Measurements from ENCODE around the gene TBC1D10A. TPM values are rescaled to one million over a fixed set of nuclear protein-coding genes. Genes with fewer than 3 reads are reported as not detected.
A peak's percentile ranks its signal among the peaks of the same experiment; 100 is the strongest.

Gene TBC1D10A
- total RNA-seq, 1 experiment from 2014 or later = 11.1 TPM

GRCh38 chr22:30276039-30276438 lies 50.7 kb downstream of the TBC1D10A start:
- H3K27ac Mint-ChIP-seq = 0 out of 2 replicates have a peak overlapping the region, but pooled peaks have one; percentile 2
- ChIA-PET CTCF (interaction anchor here (2.2 kb wide), 1 partner anchor 13 kb away, joined by 11 read pairs; no protein-coding TSS in a partner anchor), POLR2A (no interaction called here)
- H3K4me1 Mint-ChIP-seq = peaks cover 8% of the 10 kb centered on the region
- no peak for TF ChIP-seq CREB1 (CRISPR knock-in tag; IDR thresholded peaks at IDR 0.05)
- TF ChIP-seq ZNF121 (CRISPR knock-in tag; IDR thresholded peaks at IDR 0.05) = no peak
- TF ChIP-seq USF1 (CRISPR knock-in tag; IDR thresholded peaks at IDR 0.05) = no peak
- TF ChIP-seq NFE2L1 (CRISPR knock-in tag; IDR thresholded peaks at IDR 0.05) = no peak
- TF ChIP-seq FOXP1 (CRISPR knock-in tag; IDR thresholded peaks at IDR 0.05; ENCODE audit: borderline replicate concordance) = no peak
- TF ChIP-seq GTF2I (CRISPR knock-in tag; conservative IDR thresholded peaks at IDR 0.05) = no peak
- TF ChIP-seq STAT6 (CRISPR knock-in tag; conservative IDR thresholded peaks at IDR 0.05; ENCODE audit: low read depth) = no peak
- no peak for TF ChIP-seq TEAD1 (CRISPR knock-in tag; IDR thresholded peaks at IDR 0.05)
- DNase-seq (ENCODE audit: low spot score) (no peak), ATAC-seq (no peak)
- H3K4me3 Mint-ChIP-seq = no peak overlapping the region
- no peaks in the 10 kb centered on the region; the same call in 1 of the 2 replicates for H3K27me3 Mint-ChIP-seq (ENCODE audit: low read depth)
- H3K9me3 Mint-ChIP-seq = no peaks in the 10 kb centered on the region
- no peaks in the 10 kb centered on the region for H3K36me3 Mint-ChIP-seq

- DNase-seq (ENCODE audit: low spot score) (no peak), ATAC-seq (peak; percentile 59)
- no peaks in the 10 kb centered on the region for H3K9me3 Mint-ChIP-seq
- ChIA-PET CTCF (interaction anchor here (1.2 to 2.2 kb wide), 2 partner anchors 12 to 13 kb away, joined by 4 to 11 read pairs; no protein-coding TSS in a partner anchor), POLR2A (no interaction called here)
- no peak overlapping the region for H3K4me3 Mint-ChIP-seq
- H3K36me3 Mint-ChIP-seq = no peaks in the 10 kb centered on the region
- H3K27me3 Mint-ChIP-seq (ENCODE audit: low read depth) = no peaks in the 10 kb centered on the region; the same call in 1 of the 2 replicates
- peaks cover 8% of the 10 kb centered on the region for H3K4me1 Mint-ChIP-seq
- H3K27ac Mint-ChIP-seq = 0 out of 2 replicates have a peak overlapping the region, but pooled peaks have one; percentile 2
- no peak for TF ChIP-seq HMGXB4 (CRISPR knock-in tag; IDR thresholded peaks at IDR 0.05)
- no peak for TF ChIP-seq AFF4 (CRISPR knock-in tag; IDR thresholded peaks at IDR 0.05; ENCODE audit: borderline replicate concordance)
- no peak for TF ChIP-seq ATF6 (CRISPR knock-in tag; IDR thresholded peaks at IDR 0.05)
- TF ChIP-seq FOXK1 (CRISPR knock-in tag; IDR thresholded peaks at IDR 0.05) = no peak
- TF ChIP-seq MXD4 (CRISPR knock-in tag; IDR thresholded peaks at IDR 0.05; ENCODE audit: borderline replicate concordance) = no peak
- no peak for TF ChIP-seq ZNF138 (CRISPR knock-in tag; conservative IDR thresholded peaks at IDR 0.05)
- TF ChIP-seq ZNF423 (CRISPR knock-in tag; IDR thresholded peaks at IDR 0.05) = no peak
- no peak for TF ChIP-seq CREM (CRISPR knock-in tag; IDR thresholded peaks at IDR 0.05)
- 0 out of 2 replicates have a peak, but pooled peaks have one; percentile 16 for TF ChIP-seq MAX (CRISPR knock-in tag; IDR thresholded peaks at IDR 0.05)
- TF ChIP-seq FOXP1 (CRISPR knock-in tag; IDR thresholded peaks at IDR 0.05; ENCODE audit: borderline replicate concordance) = no peak
- TF ChIP-seq CTCF (IDR thresholded peaks at IDR 0.05) = no peak
- no peak for TF ChIP-seq ZBTB43 (CRISPR knock-in tag; IDR thresholded peaks at IDR 0.05)
These were observed 51.1 kb downstream of the TBC1D10A start for GRCh38 chr22:30275625-30276024.
